ENCODE results near the gene C16orf96. TPM values are rescaled to one million over a fixed set of nuclear protein-coding genes. Genes with fewer than 3 reads are reported as not detected.

The C16orf96 gene
- total and polyA plus RNA-seq, 2 donors (not counting 1 experiment from before 2014, with no cell fraction given): 0.31 to 0.79 TPM

DNA sequence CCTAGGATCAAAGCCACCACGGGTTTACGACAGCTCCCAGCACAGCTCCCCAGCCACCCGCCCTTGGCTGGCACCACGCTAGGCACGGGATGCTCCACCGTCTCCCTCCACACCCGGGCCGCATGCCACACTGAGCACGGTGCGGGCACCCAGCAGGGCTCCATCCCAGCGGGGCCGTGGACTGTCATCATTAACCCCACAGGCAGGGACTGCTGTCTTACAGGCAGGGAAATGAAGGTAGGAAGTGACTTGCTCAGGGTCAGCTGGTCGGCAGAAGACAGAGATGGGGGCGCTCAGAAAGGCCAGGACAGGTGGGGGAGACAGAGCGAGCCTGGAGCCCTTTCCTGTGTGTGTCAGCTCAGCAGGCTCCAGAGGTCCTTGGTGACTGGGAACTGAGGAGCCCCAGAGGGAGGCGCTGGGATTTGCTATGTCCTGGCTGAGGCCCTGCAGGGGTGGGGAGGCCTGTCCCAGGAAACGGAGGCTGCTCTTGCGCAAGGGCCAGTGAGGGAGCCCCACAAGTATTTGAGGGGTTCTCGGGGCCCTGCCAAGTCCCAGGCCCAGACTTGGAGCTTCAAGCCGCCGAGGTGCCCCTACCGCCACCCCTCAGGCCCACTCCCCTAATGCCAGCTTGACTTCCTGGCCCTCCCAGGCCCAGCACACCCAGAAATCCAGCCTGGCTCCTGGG lies 55.3 kb downstream of the C16orf96 start:
- H4K20me1 ChIP-seq (ENCODE audit: control insufficient read depth, insufficient read depth, low read length, poor library complexity, severe bottlenecking): peaks cover 50% of the 10 kb centered on the region
- peaks cover 0 to 7% of the 10 kb centered on the region in 2 experiments for H3K36me3 ChIP-seq (replicated peaks in 1 of 2; ENCODE audit: control extremely low read depth in 1 of 2, control insufficient read depth in 1 of 2, extremely low read depth in 1 of 2, insufficient read depth in 2 of 2, low read length in 1 of 2)
- H3K4me1 ChIP-seq (ENCODE audit: control insufficient read depth in 2 of 2, insufficient read depth in 2 of 2, low read length in 2 of 2): peaks cover 23 to 30% of the 10 kb centered on the region in 2 donors
- no peak overlapping the region for H3K9ac ChIP-seq (ENCODE audit: low read length)
- WGBS (ENCODE audit: insufficient coverage): 97% methylated on average over 16 of the region's 22 CpGs
- POLR2A ChIA-PET: interaction anchor here (0.7 kb wide), 1 partner anchor 9 kb away, joined by 6 read pairs; no protein-coding TSS in a partner anchor
- no peak for DNase-seq
- no peak overlapping the region for H3K4me2 ChIP-seq (replicated peaks; ENCODE audit: low read depth, low read length, poor library complexity, severe bottlenecking)
- no peak overlapping the region for H3K4me3 ChIP-seq (ENCODE audit: control extremely low read depth in 1 of 5, extremely low read depth in 1 of 5, insufficient read depth in 1 of 5, low read depth in 2 of 5, low read length in 4 of 5)
- no peaks in the 10 kb centered on the region for H3K27me3 ChIP-seq (replicated peaks in 1 of 4; ENCODE audit: control extremely low read depth in 1 of 4, control insufficient read depth in 3 of 4, insufficient read depth in 4 of 4, low read length in 3 of 4)
- peaks cover 25% of the 10 kb centered on the region for H3K4me1 Mint-ChIP-seq
- H3K27ac Mint-ChIP-seq: no peak overlapping the region
- no peaks in the 10 kb centered on the region for H3K9me3 Mint-ChIP-seq (ENCODE audit: insufficient read depth)
- CTCF ChIA-PET: interaction anchor here (0.7 kb wide), 1 partner anchor 13 kb away, joined by 6 read pairs; no protein-coding TSS in a partner anchor
- H3K79me2 ChIP-seq (ENCODE audit: control insufficient read depth, insufficient read depth, low read length): peaks cover 37% of the 10 kb centered on the region
- H3K4me3 Mint-ChIP-seq: no peak overlapping the region
- H3K27me3 Mint-ChIP-seq: no peaks in the 10 kb centered on the region
- H2AFZ ChIP-seq (ENCODE audit: insufficient read depth, low read depth, low read length, poor library complexity, severe bottlenecking): no peak overlapping the region
- no peak for ATAC-seq (ENCODE audit: low read depth)
- no peak overlapping the region for H3K27ac ChIP-seq (ENCODE audit: low read length in 2 of 2)
- no peak for TF ChIP-seq EZH2 (IDR thresholded peaks at IDR 0.05; ENCODE audit: borderline replicate concordance, insufficient read depth, low read depth, low read length, poor library complexity, severe bottlenecking)
- TF ChIP-seq, protein P1, sequence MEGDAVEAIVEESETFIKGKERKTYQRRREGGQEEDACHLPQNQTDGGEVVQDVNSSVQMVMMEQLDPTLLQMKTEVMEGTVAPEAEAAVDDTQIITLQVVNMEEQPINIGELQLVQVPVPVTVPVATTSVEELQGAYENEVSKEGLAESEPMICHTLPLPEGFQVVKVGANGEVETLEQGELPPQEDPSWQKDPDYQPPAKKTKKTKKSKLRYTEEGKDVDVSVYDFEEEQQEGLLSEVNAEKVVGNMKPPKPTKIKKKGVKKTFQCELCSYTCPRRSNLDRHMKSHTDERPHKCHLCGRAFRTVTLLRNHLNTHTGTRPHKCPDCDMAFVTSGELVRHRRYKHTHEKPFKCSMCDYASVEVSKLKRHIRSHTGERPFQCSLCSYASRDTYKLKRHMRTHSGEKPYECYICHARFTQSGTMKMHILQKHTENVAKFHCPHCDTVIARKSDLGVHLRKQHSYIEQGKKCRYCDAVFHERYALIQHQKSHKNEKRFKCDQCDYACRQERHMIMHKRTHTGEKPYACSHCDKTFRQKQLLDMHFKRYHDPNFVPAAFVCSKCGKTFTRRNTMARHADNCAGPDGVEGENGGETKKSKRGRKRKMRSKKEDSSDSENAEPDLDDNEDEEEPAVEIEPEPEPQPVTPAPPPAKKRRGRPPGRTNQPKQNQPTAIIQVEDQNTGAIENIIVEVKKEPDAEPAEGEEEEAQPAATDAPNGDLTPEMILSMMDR (IDR thresholded peaks at IDR 0.05): no peak
- H3K9me3 ChIP-seq (ENCODE audit: control extremely low read depth in 1 of 3, control insufficient read depth in 2 of 3, insufficient read depth in 1 of 3, low read length in 2 of 3): peaks cover 0 to 9% (median 0%) of the 10 kb centered on the region in 3 donors
- intact Hi-C loops (cut with micrococcal nuclease): loop anchor here (10.0 kb wide), 2 partner anchors 497 to 1347 kb away; partner anchors contain the start of gene ADCY9

DNA sequence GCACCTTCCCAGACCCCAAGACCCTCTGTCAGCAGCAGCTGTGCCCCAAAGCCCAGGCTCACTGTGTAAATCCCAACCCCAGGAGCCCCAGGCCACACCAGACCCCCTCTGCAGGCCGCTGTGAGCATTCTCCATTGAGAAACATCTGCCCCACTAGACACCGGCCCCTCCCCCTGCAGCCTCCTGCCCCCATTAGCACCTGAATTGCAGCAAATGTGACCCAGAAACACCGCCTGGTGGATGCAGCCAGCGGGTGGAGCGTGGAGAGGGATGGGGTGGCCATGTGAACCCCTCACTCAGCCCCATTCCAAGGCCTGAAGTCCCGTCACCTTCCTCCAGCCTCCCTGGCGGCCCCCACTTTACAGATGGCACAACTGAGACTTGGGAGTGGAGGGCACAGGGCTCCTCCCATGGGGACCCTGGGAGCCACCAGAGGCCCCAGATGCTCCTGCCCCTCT lies 56.4 kb downstream of the C16orf96 start:
- H2AFZ ChIP-seq (ENCODE audit: insufficient read depth, low read depth, low read length, poor library complexity, severe bottlenecking): no peak overlapping the region
- peak overlapping the region; percentile 64 for H3K4me3 Mint-ChIP-seq
- no peak for DNase-seq
- H3K4me1 ChIP-seq (ENCODE audit: control insufficient read depth in 2 of 2, insufficient read depth in 2 of 2, low read length in 2 of 2): peaks cover 28 to 39% of the 10 kb centered on the region in 2 donors
- 93% methylated on average over 6 of the region's 7 CpGs for whole genome bisulfite sequencing (ENCODE audit: insufficient coverage)
- H3K27me3 ChIP-seq (replicated peaks in 1 of 4; ENCODE audit: control extremely low read depth in 1 of 4, control insufficient read depth in 3 of 4, insufficient read depth in 4 of 4, low read length in 3 of 4): no peaks in the 10 kb centered on the region
- H3K27ac ChIP-seq (ENCODE audit: low read length in 2 of 2): no peak overlapping the region
- H4K20me1 ChIP-seq (ENCODE audit: control insufficient read depth, insufficient read depth, low read length, poor library complexity, severe bottlenecking): peaks cover 50% of the 10 kb centered on the region
- H3K9me3 Mint-ChIP-seq (ENCODE audit: insufficient read depth): no peaks in the 10 kb centered on the region
- no peak for ATAC-seq (ENCODE audit: low read depth)
- H3K4me1 Mint-ChIP-seq: peaks cover 29% of the 10 kb centered on the region
- CTCF ChIA-PET: interaction anchor here (0.7 to 5.4 kb wide), 3 partner anchors 12 to 107 kb away, joined by 3 to 50 read pairs (median 6); partner anchors contain the start of gene MGRN1
- no peak overlapping the region for H3K4me3 ChIP-seq (ENCODE audit: control extremely low read depth in 1 of 5, extremely low read depth in 1 of 5, insufficient read depth in 1 of 5, low read depth in 2 of 5, low read length in 4 of 5)
- H3K9me3 ChIP-seq (ENCODE audit: control extremely low read depth in 1 of 3, control insufficient read depth in 2 of 3, insufficient read depth in 1 of 3, low read length in 2 of 3): peaks cover 0 to 9% (median 0%) of the 10 kb centered on the region in 3 donors
- no peak overlapping the region for H3K27ac Mint-ChIP-seq
- H3K36me3 ChIP-seq (replicated peaks in 1 of 2; ENCODE audit: control extremely low read depth in 1 of 2, control insufficient read depth in 1 of 2, extremely low read depth in 1 of 2, insufficient read depth in 2 of 2, low read length in 1 of 2): peaks cover 0 to 7% of the 10 kb centered on the region in 2 experiments
- POLR2A ChIA-PET: interaction anchor here (0.7 kb wide), 1 partner anchor 10 kb away, joined by 6 read pairs; no protein-coding TSS in a partner anchor
- no peak for TF ChIP-seq EZH2 (IDR thresholded peaks at IDR 0.05; ENCODE audit: borderline replicate concordance, insufficient read depth, low read depth, low read length, poor library complexity, severe bottlenecking)
- TF ChIP-seq, protein P1 (IDR thresholded peaks at IDR 0.05): no peak
- no peaks in the 10 kb centered on the region for H3K27me3 Mint-ChIP-seq
- H3K9ac ChIP-seq (ENCODE audit: low read length): no peak overlapping the region
- intact Hi-C loops (cut with micrococcal nuclease): loop anchor here (10.0 kb wide), 2 partner anchors 498 to 1348 kb away; partner anchors contain the start of gene ADCY9
- peak overlapping the region; percentile 99 for H3K4me2 ChIP-seq (replicated peaks; ENCODE audit: low read depth, low read length, poor library complexity, severe bottlenecking)
- H3K79me2 ChIP-seq (ENCODE audit: control insufficient read depth, insufficient read depth, low read length): peaks cover 37% of the 10 kb centered on the region
